ENCODE data around the gene ETS1.

Gene ETS1

GRCh38 chr11:128464878-128465450 is 122.4 kb downstream of the ETS1 start:
- DNase-seq (no peak), ATAC-seq (ENCODE audit: insufficient read depth, low read depth) (no peak)
- TF ChIP-seq CTCF (IDR thresholded peaks at IDR 0.05; ENCODE audit: borderline replicate concordance, extremely low read depth, low read length, poor library complexity, severe bottlenecking): no peak
- no peak for TF ChIP-seq EZH2 (IDR thresholded peaks at IDR 0.05; ENCODE audit: borderline replicate concordance, low read depth, low read length, severe bottlenecking)
- Histone ChIP-seq H3K36me3 (ENCODE audit: insufficient read depth, low read length) (peaks cover 100% of the 10 kb centered on the region), H3K4me3 (ENCODE audit: low read depth in 1 of 2, low read length in 2 of 2) (no peak overlapping the region), H2AFZ (ENCODE audit: low read depth, low read length) (no peak overlapping the region), H3K9ac (ENCODE audit: low read depth, low read length) (no peak overlapping the region), H3K27ac (ENCODE audit: low read length) (peak overlapping the region; percentile 9; the same call in 1 of the 2 replicates), H3K4me1 (ENCODE audit: insufficient read depth, low read length) (0 out of 2 replicates have a peak, but pooled peaks cover 3% of the 10 kb centered on the region), H3K4me2 (ENCODE audit: insufficient read depth, low read length) (no peak overlapping the region), H4K20me1 (ENCODE audit: insufficient read depth, low read length) (peaks cover 15% of the 10 kb centered on the region; the same call in 1 of the 2 replicates), H3K79me2 (ENCODE audit: insufficient read depth, low read length) (peaks cover 49% of the 10 kb centered on the region), H3K9me3 (ENCODE audit: insufficient read depth, low read length, severe bottlenecking) (no peaks in the 10 kb centered on the region), H3K27me3 (ENCODE audit: insufficient read depth, low read length, poor library complexity) (no peaks in the 10 kb centered on the region)

GRCh38 chr11:128463979-128464378 is 123.4 kb downstream of the ETS1 start:
- H3K79me2 ChIP-seq (ENCODE audit: insufficient read depth, low read length): peaks cover 39% of the 10 kb centered on the region
- H3K4me1 ChIP-seq (ENCODE audit: insufficient read depth, low read length): no peaks in the 10 kb centered on the region
- no peak overlapping the region for H3K9ac ChIP-seq (ENCODE audit: low read depth, low read length)
- ATAC-seq (ENCODE audit: insufficient read depth, low read depth) (no peak), DNase-seq (no peak)
- no peaks in the 10 kb centered on the region for H3K27me3 ChIP-seq (ENCODE audit: insufficient read depth, low read length, poor library complexity)
- H3K4me3 ChIP-seq (ENCODE audit: low read depth in 1 of 2, low read length in 2 of 2): no peak overlapping the region
- TF ChIP-seq EZH2 (IDR thresholded peaks at IDR 0.05; ENCODE audit: borderline replicate concordance, low read depth, low read length, severe bottlenecking) (no peak), CTCF (IDR thresholded peaks at IDR 0.05; ENCODE audit: borderline replicate concordance, extremely low read depth, low read length, poor library complexity, severe bottlenecking) (no peak)
- H3K4me2 ChIP-seq (ENCODE audit: insufficient read depth, low read length): no peak overlapping the region
- H2AFZ ChIP-seq (ENCODE audit: low read depth, low read length): no peak overlapping the region
- peaks cover 15% of the 10 kb centered on the region; the same call in 1 of the 2 replicates for H4K20me1 ChIP-seq (ENCODE audit: insufficient read depth, low read length)
- peaks cover 99% of the 10 kb centered on the region for H3K36me3 ChIP-seq (ENCODE audit: insufficient read depth, low read length)
- no peak overlapping the region for H3K27ac ChIP-seq (ENCODE audit: low read length)
- H3K9me3 ChIP-seq (ENCODE audit: insufficient read depth, low read length, severe bottlenecking): no peaks in the 10 kb centered on the region

- Histone ChIP-seq H3K27ac (ENCODE audit: low read length) (peak overlapping the region; percentile 41), H3K4me3 (ENCODE audit: low read depth in 1 of 2, low read length in 2 of 2) (no peak overlapping the region), H3K9ac (ENCODE audit: low read depth, low read length) (no peak overlapping the region), H3K79me2 (ENCODE audit: insufficient read depth, low read length) (peaks cover 33% of the 10 kb centered on the region), H4K20me1 (ENCODE audit: insufficient read depth, low read length) (peaks cover 15% of the 10 kb centered on the region; the same call in 1 of the 2 replicates), H2AFZ (ENCODE audit: low read depth, low read length) (no peak overlapping the region), H3K36me3 (ENCODE audit: insufficient read depth, low read length) (peaks cover 97% of the 10 kb centered on the region), H3K27me3 (ENCODE audit: insufficient read depth, low read length, poor library complexity) (no peaks in the 10 kb centered on the region), H3K4me1 (ENCODE audit: insufficient read depth, low read length) (no peaks in the 10 kb centered on the region), H3K4me2 (ENCODE audit: insufficient read depth, low read length) (no peak overlapping the region), H3K9me3 (ENCODE audit: insufficient read depth, low read length, severe bottlenecking) (no peaks in the 10 kb centered on the region)
- ATAC-seq (ENCODE audit: insufficient read depth, low read depth): no peak
- TF ChIP-seq CTCF (IDR thresholded peaks at IDR 0.05; ENCODE audit: borderline replicate concordance, extremely low read depth, low read length, poor library complexity, severe bottlenecking) (no peak), EZH2 (IDR thresholded peaks at IDR 0.05; ENCODE audit: borderline replicate concordance, low read depth, low read length, severe bottlenecking) (no peak)
- no peak for DNase-seq
These were observed 124.0 kb downstream of the ETS1 start for GRCh38 chr11:128463371-128463829.

Measured in DND-41 (cell line).